ENCODE measurements around the gene PLPP4.

DNA sequence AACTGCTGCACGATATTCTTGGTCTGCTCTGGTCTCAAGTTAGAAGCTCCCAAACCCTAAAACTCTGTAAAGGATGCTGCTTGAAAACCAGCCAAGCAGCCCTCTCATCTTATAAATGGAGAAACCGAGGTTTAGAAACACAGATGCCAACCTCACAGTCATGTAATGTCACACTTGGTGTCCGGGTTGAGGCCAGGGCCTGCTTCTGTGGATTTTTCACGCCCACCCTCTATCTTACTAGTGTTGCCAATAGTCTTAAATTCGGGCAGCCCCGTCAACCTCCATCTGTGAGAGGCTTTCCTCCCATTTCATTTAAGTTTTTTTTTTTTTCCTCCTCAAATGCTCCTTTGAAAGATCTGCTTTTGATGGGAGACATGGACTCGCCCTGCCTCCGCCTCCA is 28.9 kb downstream of the PLPP4 start:
- TF ChIP-seq, protein P1, sequence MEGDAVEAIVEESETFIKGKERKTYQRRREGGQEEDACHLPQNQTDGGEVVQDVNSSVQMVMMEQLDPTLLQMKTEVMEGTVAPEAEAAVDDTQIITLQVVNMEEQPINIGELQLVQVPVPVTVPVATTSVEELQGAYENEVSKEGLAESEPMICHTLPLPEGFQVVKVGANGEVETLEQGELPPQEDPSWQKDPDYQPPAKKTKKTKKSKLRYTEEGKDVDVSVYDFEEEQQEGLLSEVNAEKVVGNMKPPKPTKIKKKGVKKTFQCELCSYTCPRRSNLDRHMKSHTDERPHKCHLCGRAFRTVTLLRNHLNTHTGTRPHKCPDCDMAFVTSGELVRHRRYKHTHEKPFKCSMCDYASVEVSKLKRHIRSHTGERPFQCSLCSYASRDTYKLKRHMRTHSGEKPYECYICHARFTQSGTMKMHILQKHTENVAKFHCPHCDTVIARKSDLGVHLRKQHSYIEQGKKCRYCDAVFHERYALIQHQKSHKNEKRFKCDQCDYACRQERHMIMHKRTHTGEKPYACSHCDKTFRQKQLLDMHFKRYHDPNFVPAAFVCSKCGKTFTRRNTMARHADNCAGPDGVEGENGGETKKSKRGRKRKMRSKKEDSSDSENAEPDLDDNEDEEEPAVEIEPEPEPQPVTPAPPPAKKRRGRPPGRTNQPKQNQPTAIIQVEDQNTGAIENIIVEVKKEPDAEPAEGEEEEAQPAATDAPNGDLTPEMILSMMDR (IDR thresholded peaks at IDR 0.05) = no peak
- TF ChIP-seq POLR2A (IDR thresholded peaks at IDR 0.05) = no peak
